SJCRH30 (cell line): ENCODE measurements around the gene KDM3B. TPM values are rescaled to one million over a fixed set of nuclear protein-coding genes. Genes with fewer than 3 reads are reported as not detected.
"Not testable (repeated sequence)": the region's sequence is repeated elsewhere in the genome, so short reads cannot be mapped to it uniquely, and the experiment has no call there.

Experiments
- DNase-seq, 2 experiments: peaks; one replicate each; pipeline ENCODE4 v3.0.0-alpha.2; 2015 to 2020
- H3K27ac ChIP-seq: fragments of 250-450 bp; sonication (Bioruptor Pico); 2 replicates; pipeline ENCODE4 v1.5.1; 2020; ENCODE audit warnings: mild to moderate bottlenecking, moderate library complexity
- H3K27me3 ChIP-seq: fragments of 250-450 bp; sonication (Bioruptor Pico); 2 replicates; pipeline ENCODE4 v1.5.1; 2020; ENCODE audit warnings: mild to moderate bottlenecking, moderate library complexity
- H3K36me3 ChIP-seq: fragments of 250-450 bp; sonication (Bioruptor Pico); 2 replicates; pipeline ENCODE4 v1.5.1; 2020; ENCODE audit warnings: mild to moderate bottlenecking, moderate library complexity
- H3K4me1 ChIP-seq: fragments of 250-450 bp; sonication (Bioruptor Pico); 2 replicates; pipeline ENCODE4 v1.5.1; 2020; ENCODE audit warnings: mild to moderate bottlenecking, moderate library complexity
- H3K4me3 ChIP-seq: fragments of 250-450 bp; sonication (Bioruptor Pico); 2 replicates; pipeline ENCODE4 v1.5.1; 2020; ENCODE audit warnings: mild to moderate bottlenecking, moderate library complexity
- H3K9me3 ChIP-seq: fragments of 250-450 bp; sonication (Bioruptor Pico); replicated peaks from 2 replicates; pipeline ENCODE4 v1.5.1; 2020; ENCODE audit warnings: mild to moderate bottlenecking, moderate library complexity
- total RNA-seq: library from RNA; depleted of rRNA; stranded (reverse); fragments of >200 nt; shearing (Covaris generic); gene quantifications from 2 replicates; pipeline ENCODE4 v1.2.3, GENCODE V29; 2014; rRNA removed

Gene KDM3B
- total RNA-seq: 73.0 and 75.2 TPM in 2 replicates

- H3K4me1 ChIP-seq: peaks cover 12% of the 10 kb centered on the region; the same call in 1 of the 2 replicates
- H3K27me3 ChIP-seq: no peaks in the 10 kb centered on the region
- peak within 1 kb of the TSS; percentile 73 for H3K27ac ChIP-seq
- H3K9me3 ChIP-seq: no peaks in the 10 kb centered on the region
- peak; percentile 81 to 92 for DNase-seq
- peaks cover 11% of the 10 kb centered on the region; the same call in 1 of the 2 replicates for H3K36me3 ChIP-seq
- H3K4me3 ChIP-seq: peak within 1 kb of the TSS; percentile 87
These were observed at the start of gene KDM3B for GRCh38 chr5:138352071-138352721. Gene KDM3B (plus strand): TSS chr5:138352685. CDS start chr5:138352796, 111 bp downstream.

GRCh38 chr5:138303372-138303771 is 49.1 kb upstream of the KDM3B start:
- no peaks in the 10 kb centered on the region for H3K9me3 ChIP-seq
- peaks cover 10% of the 10 kb centered on the region; the same call in 1 of the 2 replicates for H3K36me3 ChIP-seq
- no peak overlapping the region for H3K27ac ChIP-seq
- H3K4me1 ChIP-seq: no peaks in the 10 kb centered on the region
- no peak for DNase-seq
- H3K4me3 ChIP-seq: no peak overlapping the region
- H3K27me3 ChIP-seq: no peaks in the 10 kb centered on the region

GRCh38 chr5:138305797-138306196 is 46.7 kb upstream of the KDM3B start:
- Histone ChIP-seq H3K9me3 (no peaks in the 10 kb centered on the region), H3K36me3 (peaks cover 7% of the 10 kb centered on the region; the same call in 1 of the 2 replicates), H3K27me3 (no peaks in the 10 kb centered on the region), H3K27ac (no peak overlapping the region), H3K4me3 (no peak overlapping the region), H3K4me1 (no peaks in the 10 kb centered on the region)
- peak; percentile 44 to 50 for DNase-seq

- DNase-seq: peak; percentile 60 to 64
- no peaks in the 10 kb centered on the region for H3K27me3 ChIP-seq
- H3K4me3 ChIP-seq: no peak overlapping the region
- no peaks in the 10 kb centered on the region for H3K9me3 ChIP-seq
- H3K36me3 ChIP-seq: peaks cover 35% of the 10 kb centered on the region
- H3K4me1 ChIP-seq: no peaks in the 10 kb centered on the region
- H3K27ac ChIP-seq: no peak overlapping the region
These were observed 36.7 kb upstream of the KDM3B start for GRCh38 chr5:138315751-138316278.

- no peaks in the 10 kb centered on the region for H3K9me3 ChIP-seq
- H3K27ac ChIP-seq: no peak overlapping the region
- no peaks in the 10 kb centered on the region for H3K4me1 ChIP-seq
- H3K36me3 ChIP-seq: peaks cover 35% of the 10 kb centered on the region
- no peaks in the 10 kb centered on the region for H3K27me3 ChIP-seq
- H3K4me3 ChIP-seq: no peak overlapping the region
- DNase-seq: peak; percentile 31 to 35
These were observed 36.1 kb upstream of the KDM3B start for GRCh38 chr5:138316355-138316754.

GRCh38 chr5:138318211-138318610 is 34.3 kb upstream of the KDM3B start:
- H3K4me1 ChIP-seq, H3K27ac ChIP-seq, DNase-seq, H3K27me3 ChIP-seq, H3K4me3 ChIP-seq, H3K9me3 ChIP-seq: not testable (repeated sequence)
- H3K36me3 ChIP-seq: peaks cover 24% of the 10 kb centered on the region

- Histone ChIP-seq H3K27ac (peak overlapping the region; percentile 77), H3K36me3 (peaks cover 14% of the 10 kb centered on the region), H3K9me3 (no peaks in the 10 kb centered on the region), H3K4me3 (peak overlapping the region; percentile 71), H3K4me1 (peaks cover 3% of the 10 kb centered on the region; the same call in 1 of the 2 replicates), H3K27me3 (no peaks in the 10 kb centered on the region)
- peak; percentile 17 to 52 for DNase-seq
These were observed 21.6 kb upstream of the KDM3B start for GRCh38 chr5:138330813-138331448.

GRCh38 chr5:138331449-138332368 is 20.8 kb upstream of the KDM3B start, which contains the start of gene CDC25C:
Gene CDC25C (minus strand): TSS chr5:138331804. CDS start chr5:138331180, 624 bp downstream.
- peak; percentile 99 for DNase-seq
- Histone ChIP-seq H3K9me3 (no peaks in the 10 kb centered on the region), H3K27ac (peak within 1 kb of the TSS; percentile 77), H3K4me1 (peaks cover 3% of the 10 kb centered on the region; the same call in 1 of the 2 replicates), H3K36me3 (peaks cover 8% of the 10 kb centered on the region), H3K4me3 (peak within 1 kb of the TSS; percentile 71), H3K27me3 (no peaks in the 10 kb centered on the region)

- H3K4me3 ChIP-seq: no peak overlapping the region
- no peaks in the 10 kb centered on the region for H3K27me3 ChIP-seq
- H3K4me1 ChIP-seq: peaks cover 5% of the 10 kb centered on the region; the same call in 1 of the 2 replicates
- no peaks in the 10 kb centered on the region for H3K9me3 ChIP-seq
- H3K27ac ChIP-seq: no peak overlapping the region
- no peak for DNase-seq
- H3K36me3 ChIP-seq: peaks cover 4% of the 10 kb centered on the region; the same call in 1 of the 2 replicates
These were observed 17.5 kb upstream of the KDM3B start for GRCh38 chr5:138334867-138335447.

- Histone ChIP-seq H3K27me3 (no peaks in the 10 kb centered on the region), H3K36me3 (peaks cover 17% of the 10 kb centered on the region)
These were observed 15.4 kb upstream of the KDM3B start for GRCh38 chr5:138336952-138337684.

GRCh38 chr5:138337685-138338410 is 14.6 kb upstream of the KDM3B start, which contains the start of gene FAM53C:
Gene FAM53C (plus strand): TSS chr5:138338266. CDS start chr5:138341336, 3,070 bp downstream.
- Histone ChIP-seq H3K36me3 (peaks cover 19% of the 10 kb centered on the region), H3K9me3 (no peaks in the 10 kb centered on the region), H3K27ac (peak within 1 kb of the TSS; percentile 99)

More at GRCh38 chr5:138336952-138337684, 15.4 kb upstream of the KDM3B start:
- H3K27ac ChIP-seq: peak overlapping the region; percentile 99
- H3K9me3 ChIP-seq: no peaks in the 10 kb centered on the region
- DNase-seq: peak in 1 of 2 experiments; percentile 79
- peak overlapping the region; percentile 74 for H3K4me3 ChIP-seq
- H3K4me1 ChIP-seq: 0 out of 2 replicates have a peak, but pooled peaks cover 2% of the 10 kb centered on the region

GRCh38 chr5:138338411-138339090 is 13.9 kb upstream of the KDM3B start:
- Histone ChIP-seq H3K27me3 (no peaks in the 10 kb centered on the region), H3K27ac (peak overlapping the region; percentile 99), H3K36me3 (peaks cover 23% of the 10 kb centered on the region), H3K9me3 (no peaks in the 10 kb centered on the region), H3K4me1 (0 out of 2 replicates have a peak, but pooled peaks cover 2% of the 10 kb centered on the region), H3K4me3 (peak overlapping the region; percentile 74)
- no peak for DNase-seq

More at GRCh38 chr5:138337685-138338410, 14.6 kb upstream of the KDM3B start, which contains the start of gene FAM53C:
- DNase-seq: peak; percentile 92 to 96
- Histone ChIP-seq H3K4me3 (peak within 1 kb of the TSS; percentile 74), H3K27me3 (no peaks in the 10 kb centered on the region), H3K4me1 (0 out of 2 replicates have a peak, but pooled peaks cover 2% of the 10 kb centered on the region)
